Heart right ventricle (tissue), 16 donors: ENCODE results near the gene KCNC1. TPM values are rescaled to one million over a fixed set of nuclear protein-coding genes. Genes with fewer than 3 reads are reported as not detected.

Experiments
- ATAC-seq, 8 donors: fragments of 200-7000 bp; cut with Tn5 transposase; one replicate each; pipeline ENCODE4 v1.9.1; 2020; ENCODE audit warnings: mild to moderate bottlenecking in 8 of 8, moderate library complexity in 8 of 8, moderate number of reproducible peaks in 1 of 8
- DNase-seq, 2 donors: peaks; one replicate each; pipeline ENCODE4 v3.0.0-alpha.2; 2020
- H3K27ac ChIP-seq, 10 donors: fragments of 200-600 bp; sonication (generic) in 2 of 10; one replicate each; pipeline versions ENCODE4 v1.5.0 to v1.8.0; 2020 to 2022; ENCODE audit warnings: mild to moderate bottlenecking in 3 of 10
- H3K27me3 ChIP-seq, 7 donors: fragments of 200-600 bp; one replicate each; pipeline ENCODE4 v1.8.0; 2021 to 2022; ENCODE audit warnings: mild to moderate bottlenecking in 2 of 7
- H3K36me3 ChIP-seq, 9 donors: fragments of 200-600 bp; sonication (generic) in 1 of 9; one replicate each; pipeline versions ENCODE4 v1.5.0 to v1.8.0; 2020 to 2022; ENCODE audit warnings: mild to moderate bottlenecking in 2 of 9
- H3K4me1 ChIP-seq, 9 donors: fragments of 200-600 bp; sonication (generic) in 1 of 9; one replicate each; pipeline versions ENCODE4 v1.5.0 to v1.8.0; 2020 to 2022; ENCODE audit warnings: mild to moderate bottlenecking in 4 of 9
- H3K4me3 ChIP-seq, 10 donors: fragments of 200-600 bp; sonication (generic) in 2 of 10; one replicate each; pipeline versions ENCODE4 v1.5.0 to v1.8.0; 2020 to 2022; ENCODE audit warnings: mild to moderate bottlenecking in 7 of 10, moderate library complexity in 2 of 10
- H3K9me3 ChIP-seq, 11 donors: fragments of 200-600 bp in 10 of 11; sonication (generic) in 2 of 11; one replicate each; pipeline versions ENCODE4 v1.5.0 to v1.8.0; 2013 to 2022; ENCODE audit warnings: mild to moderate bottlenecking in 2 of 11, control low read depth in 1 of 11, moderate library complexity in 1 of 11
- WGBS, 2 donors: extraction: QIAGEN DNeasy Blood & Tissue Kit; methylation state at CpG; one replicate each; pipeline ENCODE4 v1.1.7; 2013; ENCODE audit warnings: inconsistent platforms in 1 of 2; 5-methylcytosine and 5-hydroxymethylcytosine counted together
- intact Hi-C, 10 donors: fragments of 100-400 bp; cut with DNase I; formaldehyde crosslinking; loops; one replicate each; pipeline versions ENCODE4 v1.11.1 to v1.14.2; 2022
- polyA plus RNA-seq, 2 donors: library from polyadenylated mRNA; stranded (reverse); fragments of 200-250 nt; gene quantifications; one replicate each; pipeline ENCODE4 v1.2.3, GENCODE V29; 2013
- total RNA-seq, 10 donors: library from RNA; stranded (reverse); fragmentation: NEBNext Ultra II Directional in 3 of 10; extraction: Animal tissue kit (Norgen Biotek cat#: 25700) in 3 of 10; gene quantifications; one replicate each; pipeline versions ENCODE4 v1.2.1 to v1.2.4, GENCODE V29; 2021 to 2023
- TF ChIP-seq, protein P1 (sequence below), 9 donors: fragments of 200-600 bp; sonication (generic) in 2 of 9; IDR thresholded peaks; one replicate each; pipeline versions ENCODE4 v1.5.0 to v1.8.0; 2021 to 2022; ENCODE audit warnings: antibody characterized with exemption in 9 of 9, mild to moderate bottlenecking in 5 of 9, moderate library complexity in 1 of 9
- donor health status: Arrhythmogenic right ventricular cardiomyopathy.
- donor health status: ischemic (EF 13 %, LVEDD 7.1; RV severe dilation, severe dysfunction).
- donor health status: healthy with polysubstance abuse.
- donor health status: DM: no; HTN: yes; CAD: no.
- donor health status: DM: no; HTN: no; CAD: no.
- donor health status: ischemic (EF 25% LVEDD 6.9; RV normal size, moderate dysfunction).
- donor health status: ischemic (EF 25% LVEDD 5.7; RV mildly dilated, moderate dysfunction).
- donor health status: healthy.
- donor health status: DM: yes; HTN: yes; CAD: no.
- donor health status: Ischemic cardiomyopathy.
- donor health status: ischemic (EF 35%, LVEDD 5.7; RV mildly dilated, moderate dysfunction).
- donor health status: nonischemic (EF 11% LVEDD 7.7; RV severe dilation, severe dysfunction).
- donor health status: DM: yes; HTN: yes; CAD: no.
- donor health status: PGD.
- donor health status: ischemic (EF 29% LVEDD 5.4; RV normal size, mild dysfunction).
- donor health status: nonischemic (EF 23%, LVEDD 6.1; RV moderate dilation, normal function).

KCNC1 gene
- total and polyA plus RNA-seq, 12 donors, result 0.04 to 0.09 (median 0.06) TPM; not detected in 8

- H3K36me3 ChIP-seq, result no peaks in the 10 kb centered on the region
- TF ChIP-seq, protein P1, sequence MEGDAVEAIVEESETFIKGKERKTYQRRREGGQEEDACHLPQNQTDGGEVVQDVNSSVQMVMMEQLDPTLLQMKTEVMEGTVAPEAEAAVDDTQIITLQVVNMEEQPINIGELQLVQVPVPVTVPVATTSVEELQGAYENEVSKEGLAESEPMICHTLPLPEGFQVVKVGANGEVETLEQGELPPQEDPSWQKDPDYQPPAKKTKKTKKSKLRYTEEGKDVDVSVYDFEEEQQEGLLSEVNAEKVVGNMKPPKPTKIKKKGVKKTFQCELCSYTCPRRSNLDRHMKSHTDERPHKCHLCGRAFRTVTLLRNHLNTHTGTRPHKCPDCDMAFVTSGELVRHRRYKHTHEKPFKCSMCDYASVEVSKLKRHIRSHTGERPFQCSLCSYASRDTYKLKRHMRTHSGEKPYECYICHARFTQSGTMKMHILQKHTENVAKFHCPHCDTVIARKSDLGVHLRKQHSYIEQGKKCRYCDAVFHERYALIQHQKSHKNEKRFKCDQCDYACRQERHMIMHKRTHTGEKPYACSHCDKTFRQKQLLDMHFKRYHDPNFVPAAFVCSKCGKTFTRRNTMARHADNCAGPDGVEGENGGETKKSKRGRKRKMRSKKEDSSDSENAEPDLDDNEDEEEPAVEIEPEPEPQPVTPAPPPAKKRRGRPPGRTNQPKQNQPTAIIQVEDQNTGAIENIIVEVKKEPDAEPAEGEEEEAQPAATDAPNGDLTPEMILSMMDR (IDR thresholded peaks at IDR 0.05), result no peak
- peak in 1 of 2 donors; percentile 19 for DNase-seq
- no peak overlapping the region for H3K4me3 ChIP-seq
- no peaks in the 10 kb centered on the region for H3K9me3 ChIP-seq
- peaks cover 0 to 27% (median 8%) of the 10 kb centered on the region in 9 donors for H3K4me1 ChIP-seq
- intact Hi-C loops, result no loop called here
- WGBS, 2 donors, result 63 to 64% methylated on average over 1 of the region's 1 CpG
- peak overlapping the region in 1 of 10 donors; percentile 28 for H3K27ac ChIP-seq
- peak in 7 of 8 donors; percentile 43 to 85 (median 60) for ATAC-seq
- H3K27me3 ChIP-seq, result no peaks in the 10 kb centered on the region
Observed at GRCh38 chr11:17805873-17806272, 71.3 kb downstream of the KCNC1 start.

DNA sequence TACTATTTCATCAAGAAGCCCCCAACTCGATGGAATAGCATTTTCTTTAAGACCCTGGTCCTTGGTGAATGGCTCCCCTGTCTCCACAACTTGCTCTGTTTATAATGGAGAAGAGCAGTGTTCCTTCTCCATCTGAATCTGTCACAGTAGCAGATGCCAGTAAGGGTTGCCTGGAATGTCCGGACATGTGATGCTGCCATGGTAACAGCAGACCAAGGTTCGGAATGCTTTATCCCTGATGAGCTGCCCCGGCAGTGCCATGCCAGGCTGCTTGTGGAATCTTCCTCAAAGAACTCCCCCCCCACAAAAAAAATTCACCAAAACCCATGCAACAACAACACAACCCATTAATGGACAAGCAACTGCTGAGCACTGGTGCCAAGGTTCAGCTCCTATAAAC, 72.5 kb downstream of the KCNC1 start:
- 69 to 80% methylated on average over 4 of the region's 4 CpGs for WGBS, 2 donors
- Histone ChIP-seq H3K27me3 (no peaks in the 10 kb centered on the region), H3K4me3 (no peak overlapping the region), H3K9me3 (no peaks in the 10 kb centered on the region), H3K4me1 (peaks cover 0 to 35% (median 20%) of the 10 kb centered on the region in 9 donors), H3K36me3 (no peaks in the 10 kb centered on the region), H3K27ac (no peak overlapping the region)
- ATAC-seq, result peak in 4 of 8 donors; percentile 41 to 75 (median 47)
- no peak for DNase-seq
- TF ChIP-seq, protein P1 (IDR thresholded peaks at IDR 0.05), result no peak
- intact Hi-C loops, result no loop called here

GRCh38 chr11:17810041-17810440, 75.5 kb downstream of the KCNC1 start:
- Histone ChIP-seq H3K4me1 (peaks cover 0 to 59% (median 37%) of the 10 kb centered on the region in 9 donors), H3K9me3 (no peaks in the 10 kb centered on the region), H3K4me3 (no peak overlapping the region), H3K27me3 (no peaks in the 10 kb centered on the region), H3K27ac (no peak overlapping the region), H3K36me3 (no peaks in the 10 kb centered on the region)
- no peak for DNase-seq
- no peak for ATAC-seq
- WGBS, 2 donors, result 94 to 100% methylated on average over 1 of the region's 1 CpG
- TF ChIP-seq, protein P1 (IDR thresholded peaks at IDR 0.05), result no peak
- intact Hi-C loops, result no loop called here

GRCh38 chr11:17810746-17811145, 76.2 kb downstream of the KCNC1 start:
- WGBS, 2 donors, result 7 to 8% methylated on average over 3 of the region's 3 CpGs
- ATAC-seq, result peak in 4 of 8 donors; percentile 34 to 66 (median 46)
- intact Hi-C loops, result no loop called here
- TF ChIP-seq, protein P1 (IDR thresholded peaks at IDR 0.05), result no peak
- no peaks in the 10 kb centered on the region for H3K9me3 ChIP-seq
- H3K4me3 ChIP-seq, result no peak overlapping the region
- peak in 1 of 2 donors; percentile 15 for DNase-seq
- no peaks in the 10 kb centered on the region for H3K27me3 ChIP-seq
- no peaks in the 10 kb centered on the region for H3K36me3 ChIP-seq
- no peak overlapping the region for H3K27ac ChIP-seq
- H3K4me1 ChIP-seq, result peaks cover 0 to 55% (median 36%) of the 10 kb centered on the region in 9 donors
